ENCODE data around the gene SUPT4H1. TPM values are rescaled to one million over a fixed set of nuclear protein-coding genes. Genes with fewer than 3 reads are reported as not detected.

Gene SUPT4H1
- total RNA-seq, 1 experiment from 2014 or later = 70.9 TPM

- no TSS peak for BruUV-seq (replicated peaks)
- Mint-ChIP-seq H3K4me3 (ENCODE audit: unreplicated experiment) (no peak overlapping the region), H3K4me1 (ENCODE audit: low read depth, unreplicated experiment) (peaks cover 19% of the 10 kb centered on the region), H3K27me3 (ENCODE audit: insufficient read depth, unreplicated experiment) (no peaks in the 10 kb centered on the region), H3K27ac (ENCODE audit: unreplicated experiment) (peak overlapping the region; percentile 44), H3K9me3 (ENCODE audit: unreplicated experiment) (no peaks in the 10 kb centered on the region), H3K36me3 (ENCODE audit: insufficient read depth, unreplicated experiment) (no peaks in the 10 kb centered on the region)
- Histone ChIP-seq H3K36me3 (ENCODE audit: control insufficient read depth, insufficient read depth, low read length) (no peaks in the 10 kb centered on the region), H3K9me3 (no peaks in the 10 kb centered on the region), H3K4me1 (peaks cover 10% of the 10 kb centered on the region), H3K27me3 (replicated peaks; ENCODE audit: control insufficient read depth, insufficient read depth, low read length) (no peaks in the 10 kb centered on the region), H3K4me3 (ENCODE audit: low read depth, low read length) (no peak overlapping the region)
- TF ChIP-seq CTCF (IDR thresholded peaks at IDR 0.05; ENCODE audit: insufficient read depth in 1 of 2, low read depth in 1 of 2, low read length in 1 of 2, severe bottlenecking in 1 of 2, unreplicated experiment in 1 of 2) = no peak
- intact Hi-C loops (cut with micrococcal nuclease; ENCODE audit: unreplicated experiment) = no loop called here
- CTCF ChIA-PET = interaction anchor here (1.7 kb wide), 1 partner anchor 96 kb away, joined by 10 read pairs; the partner anchor contains the start of gene RNF43
- DNase-seq = no peak
- POLR2A ChIA-PET = no interaction called here
Observed at GRCh38 chr17:58321571-58322525, 30.2 kb downstream of the SUPT4H1 start.

DNA sequence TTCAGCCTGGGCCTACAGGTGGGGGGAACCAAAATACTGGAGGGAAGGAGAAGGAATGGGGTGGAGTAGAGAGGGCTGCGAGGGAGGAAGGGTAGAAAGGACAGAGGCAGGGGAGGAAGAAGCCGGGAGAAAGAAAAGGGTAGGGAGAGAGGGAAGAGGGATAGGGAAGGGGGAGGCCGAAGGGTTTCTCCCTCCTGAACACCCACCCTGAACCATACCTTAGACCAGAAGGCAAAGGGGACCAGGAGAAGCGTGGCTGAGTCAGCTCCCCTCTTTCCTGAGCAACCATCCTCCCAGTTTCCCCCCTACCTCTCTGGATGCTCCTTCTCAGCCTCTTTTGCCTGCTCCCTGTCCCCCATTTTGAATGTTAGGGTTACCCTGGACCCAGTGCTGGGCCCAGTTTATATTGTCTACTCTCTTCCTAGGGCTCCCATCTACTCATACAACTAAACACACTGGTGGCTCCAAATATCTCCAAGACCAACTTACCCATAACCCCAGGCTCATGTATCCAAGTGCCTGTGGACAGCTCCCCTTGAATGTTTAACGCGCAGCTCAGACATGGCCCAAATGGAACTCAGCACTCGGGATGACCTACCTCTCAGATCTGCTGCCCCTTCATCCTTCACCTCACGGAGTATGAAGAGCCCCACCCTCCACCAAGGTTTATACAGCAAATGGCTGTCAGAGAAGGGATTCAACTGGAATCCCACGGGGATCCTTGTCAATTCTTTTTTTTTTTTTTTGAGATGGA is 31.3 kb downstream of the SUPT4H1 start:
- no peak overlapping the region for H3K4me3 Mint-ChIP-seq (ENCODE audit: unreplicated experiment)
- no peaks in the 10 kb centered on the region for H3K9me3 Mint-ChIP-seq (ENCODE audit: unreplicated experiment)
- Histone ChIP-seq H3K27me3 (replicated peaks; ENCODE audit: control insufficient read depth, insufficient read depth, low read length) (no peaks in the 10 kb centered on the region), H3K4me1 (peaks cover 10% of the 10 kb centered on the region), H3K4me3 (ENCODE audit: low read depth, low read length) (no peak overlapping the region), H3K9me3 (no peaks in the 10 kb centered on the region), H3K36me3 (ENCODE audit: control insufficient read depth, insufficient read depth, low read length) (no peaks in the 10 kb centered on the region)
- no peaks in the 10 kb centered on the region for H3K27me3 Mint-ChIP-seq (ENCODE audit: insufficient read depth, unreplicated experiment)
- H3K4me1 Mint-ChIP-seq (ENCODE audit: low read depth, unreplicated experiment) = peaks cover 12% of the 10 kb centered on the region
- no TSS peak for BruUV-seq (replicated peaks)
- ChIA-PET POLR2A (no interaction called here), CTCF (no interaction called here)
- no peak overlapping the region for H3K27ac Mint-ChIP-seq (ENCODE audit: unreplicated experiment)
- H3K36me3 Mint-ChIP-seq (ENCODE audit: insufficient read depth, unreplicated experiment) = no peaks in the 10 kb centered on the region
- no peak for DNase-seq
- intact Hi-C loops (cut with micrococcal nuclease; ENCODE audit: unreplicated experiment) = no loop called here
- no peak for TF ChIP-seq CTCF (IDR thresholded peaks at IDR 0.05; ENCODE audit: insufficient read depth in 1 of 2, low read depth in 1 of 2, low read length in 1 of 2, severe bottlenecking in 1 of 2, unreplicated experiment in 1 of 2)

GRCh38 chr17:58320163-58320558 is 31.8 kb downstream of the SUPT4H1 start:
- Mint-ChIP-seq H3K4me3 (ENCODE audit: unreplicated experiment) (no peak overlapping the region), H3K36me3 (ENCODE audit: insufficient read depth, unreplicated experiment) (no peaks in the 10 kb centered on the region), H3K9me3 (ENCODE audit: unreplicated experiment) (no peaks in the 10 kb centered on the region), H3K4me1 (ENCODE audit: low read depth, unreplicated experiment) (peaks cover 17% of the 10 kb centered on the region), H3K27ac (ENCODE audit: unreplicated experiment) (no peak overlapping the region), H3K27me3 (ENCODE audit: insufficient read depth, unreplicated experiment) (no peaks in the 10 kb centered on the region)
- BruUV-seq (replicated peaks) = no TSS peak
- Histone ChIP-seq H3K4me3 (ENCODE audit: low read depth, low read length) (no peak overlapping the region), H3K36me3 (ENCODE audit: control insufficient read depth, insufficient read depth, low read length) (no peaks in the 10 kb centered on the region), H3K9me3 (no peaks in the 10 kb centered on the region), H3K27me3 (replicated peaks; ENCODE audit: control insufficient read depth, insufficient read depth, low read length) (no peaks in the 10 kb centered on the region), H3K4me1 (peaks cover 15% of the 10 kb centered on the region)
- intact Hi-C loops (cut with micrococcal nuclease; ENCODE audit: unreplicated experiment) = no loop called here
- ChIA-PET POLR2A (no interaction called here), CTCF (no interaction called here)
- no peak for TF ChIP-seq CTCF (IDR thresholded peaks at IDR 0.05; ENCODE audit: insufficient read depth in 1 of 2, low read depth in 1 of 2, low read length in 1 of 2, severe bottlenecking in 1 of 2, unreplicated experiment in 1 of 2)
- no peak for DNase-seq
